GM19468 (cell line): ENCODE data around the gene MEIS3.
"Not testable (repeated sequence)": the region's sequence is repeated elsewhere in the genome, so short reads cannot be mapped to it uniquely, and the experiment has no call there.

Experiments
- ATAC-seq: cut with Tn5 transposase; IDR thresholded peaks from one replicate; pipeline ENCODE4 v1.9.1; 2021; ENCODE audit warnings: mild to moderate bottlenecking, moderate library complexity, moderate number of reproducible peaks; ENCODE audit not compliant: unreplicated experiment; ENCODE audit errors: extremely low read depth

MEIS3 gene

DNA sequence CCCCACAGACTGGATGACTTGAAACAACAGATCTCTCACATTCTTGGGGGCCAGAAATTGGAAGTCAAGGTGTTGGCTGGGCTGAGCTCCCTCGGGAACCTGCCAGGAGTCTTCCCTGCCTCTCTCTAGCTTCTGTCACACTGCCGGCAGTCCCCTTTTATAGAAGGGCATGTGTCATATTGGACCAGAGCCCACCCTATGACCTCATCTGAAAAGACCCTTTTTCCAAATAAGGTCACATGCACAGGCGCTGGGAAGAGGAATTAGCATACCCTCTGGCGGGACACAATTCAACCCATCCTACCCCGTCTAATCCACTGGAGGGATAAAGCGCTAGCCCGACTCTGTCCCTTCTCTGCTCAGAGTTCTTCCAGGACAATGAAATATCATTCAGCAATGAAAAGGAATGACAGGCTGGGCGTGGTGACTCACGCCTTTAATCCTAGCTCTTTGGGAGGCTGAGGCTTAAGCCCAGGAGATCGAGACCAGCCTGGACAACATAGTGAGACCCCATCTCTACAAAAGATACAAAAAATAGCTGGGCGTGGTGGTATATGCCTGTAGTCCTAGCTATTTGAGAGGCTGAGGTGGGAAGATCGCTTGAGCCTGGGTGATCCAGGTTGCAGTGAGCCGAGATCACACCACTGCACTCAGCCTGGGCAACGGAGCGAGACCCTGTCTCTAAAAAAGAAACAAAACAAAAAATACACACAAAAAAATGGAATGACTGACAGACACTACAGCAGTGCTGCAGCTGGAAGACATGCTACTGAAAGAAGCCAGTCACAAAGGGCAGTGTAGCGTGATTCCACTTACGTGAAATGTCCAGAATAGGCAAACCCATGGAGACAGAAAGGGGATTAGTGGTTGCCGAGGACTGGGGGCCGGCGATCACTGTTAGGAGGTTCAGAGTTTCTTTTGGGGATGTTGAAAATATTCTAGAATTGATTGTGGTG, 28.5 kb downstream of the MEIS3 start:
- ATAC-seq: no peak

DNA sequence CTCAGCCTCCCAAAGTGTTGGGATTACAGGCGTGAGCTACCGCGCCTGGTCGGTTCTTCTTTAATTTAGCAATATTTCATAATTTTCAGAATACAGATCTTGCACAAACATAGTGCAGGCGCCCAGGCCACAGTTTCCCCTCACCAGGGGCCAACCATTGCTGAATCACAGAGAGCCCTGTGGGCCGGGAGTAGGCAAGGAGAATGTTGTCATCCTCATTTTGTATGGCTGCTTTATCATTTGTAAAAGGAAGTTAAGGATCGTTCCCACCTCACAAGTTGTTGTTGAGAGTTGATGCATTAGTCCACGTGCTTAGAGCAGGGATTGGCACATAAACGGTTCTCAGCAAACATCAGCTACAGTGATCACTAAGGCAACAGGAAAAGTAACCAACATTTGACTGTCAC, 30.2 kb downstream of the MEIS3 start:
- ATAC-seq: no peak

GRCh38 chr19:47388721-47389120, 30.6 kb downstream of the MEIS3 start:
- not testable (repeated sequence) for ATAC-seq

GRCh38 chr19:47387623-47388022, 31.7 kb downstream of the MEIS3 start:
- not testable (repeated sequence) for ATAC-seq

DNA sequence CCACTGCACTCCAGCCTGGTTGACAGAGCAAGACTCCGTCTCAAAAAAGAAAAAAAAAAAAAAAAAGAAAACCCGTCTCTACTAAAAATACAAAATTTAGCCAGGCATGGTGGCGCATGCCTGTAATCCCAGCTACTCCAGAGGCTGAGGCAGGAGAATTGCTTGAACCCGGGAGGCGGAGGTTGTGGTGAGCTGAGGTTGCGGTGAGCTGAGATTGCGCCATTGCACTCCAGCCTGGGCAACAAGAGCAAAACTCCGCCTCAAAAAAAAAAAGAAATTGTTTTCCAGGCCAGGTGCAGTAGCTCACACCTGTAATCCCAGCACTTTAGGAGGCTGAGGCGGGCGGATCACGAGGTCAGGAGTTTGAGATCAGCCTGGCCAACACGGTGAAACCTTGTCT, 32.7 kb downstream of the MEIS3 start:
- not testable (repeated sequence) for ATAC-seq

GRCh38 chr19:47384533-47384932, 34.8 kb downstream of the MEIS3 start:
- not testable (repeated sequence) for ATAC-seq

DNA sequence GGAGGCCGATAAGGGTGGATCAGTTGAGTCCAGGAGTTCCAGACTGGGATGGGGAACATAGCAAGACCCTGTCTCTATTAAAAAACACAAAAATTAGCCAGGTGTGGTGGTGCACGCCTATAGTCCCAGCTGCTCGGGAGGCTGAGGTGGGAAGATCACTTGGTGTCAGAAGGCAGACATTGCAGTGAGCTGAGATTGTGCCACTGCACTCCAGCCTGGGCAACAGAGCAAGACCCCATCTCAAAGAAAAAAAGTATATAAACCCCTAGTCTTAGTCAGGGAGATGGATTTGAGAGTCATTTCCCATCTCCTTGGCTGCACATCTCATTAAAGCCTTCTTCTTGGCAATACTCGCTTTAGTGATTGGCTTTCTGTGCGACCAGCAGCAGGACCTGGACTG, 35.4 kb downstream of the MEIS3 start:
- not testable (repeated sequence) for ATAC-seq

DNA sequence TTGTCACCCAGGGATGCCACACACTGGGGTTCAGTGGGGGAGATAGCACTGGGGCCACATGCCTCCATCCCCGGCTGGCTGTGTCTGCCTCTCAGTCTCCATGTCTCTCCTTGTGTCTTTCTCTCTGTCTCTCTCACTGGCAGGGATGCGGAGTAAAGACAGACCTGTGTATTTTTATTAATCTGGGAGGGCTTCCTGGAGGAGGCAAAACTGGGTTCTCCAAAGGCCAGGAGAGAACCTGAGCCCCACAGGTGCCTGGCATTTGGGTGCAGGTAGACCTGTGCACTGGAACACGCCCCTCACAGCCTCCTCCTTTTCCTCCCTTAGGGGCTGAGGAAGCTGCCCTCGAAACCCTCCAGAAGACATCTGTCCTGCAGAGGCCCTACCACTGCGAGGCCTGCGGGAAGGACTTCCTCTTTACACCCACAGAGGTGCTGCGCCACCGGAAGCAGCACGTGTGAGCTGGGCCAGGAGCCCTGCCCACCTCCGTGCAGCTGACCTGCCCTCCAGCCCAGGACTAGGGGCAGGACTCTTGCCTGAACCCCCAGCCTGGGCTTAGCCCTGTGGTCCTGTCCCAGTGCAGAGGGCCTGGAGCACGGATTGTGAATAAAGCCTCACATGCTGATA, 37.6 kb downstream of the MEIS3 start:
- no peak for ATAC-seq

- ATAC-seq: no peak
Observed at GRCh38 chr19:47381121-47381520, 38.2 kb downstream of the MEIS3 start.

DNA sequence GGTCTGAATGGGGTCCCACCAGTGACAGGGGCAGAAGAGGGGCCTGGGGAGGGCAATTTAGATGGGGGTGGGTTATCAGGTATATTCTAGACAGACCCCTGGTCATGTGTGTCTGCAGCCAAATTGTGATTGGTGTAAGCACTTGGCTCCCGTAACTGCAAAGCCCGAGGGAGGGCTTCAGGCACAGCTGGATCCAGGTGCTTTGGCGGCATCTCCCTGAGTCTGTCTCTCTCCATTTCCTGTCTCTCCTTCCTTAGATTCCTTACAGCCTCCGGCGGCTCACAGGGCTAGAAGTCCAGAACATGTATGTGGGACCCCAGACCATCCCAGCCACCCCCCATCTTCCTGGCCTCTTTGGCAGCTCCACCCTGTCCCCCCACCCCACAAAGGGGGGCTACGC, 38.8 kb downstream of the MEIS3 start:
- no peak for ATAC-seq

GRCh38 chr19:47379381-47379938, 39.9 kb downstream of the MEIS3 start:
- ATAC-seq: no peak

DNA sequence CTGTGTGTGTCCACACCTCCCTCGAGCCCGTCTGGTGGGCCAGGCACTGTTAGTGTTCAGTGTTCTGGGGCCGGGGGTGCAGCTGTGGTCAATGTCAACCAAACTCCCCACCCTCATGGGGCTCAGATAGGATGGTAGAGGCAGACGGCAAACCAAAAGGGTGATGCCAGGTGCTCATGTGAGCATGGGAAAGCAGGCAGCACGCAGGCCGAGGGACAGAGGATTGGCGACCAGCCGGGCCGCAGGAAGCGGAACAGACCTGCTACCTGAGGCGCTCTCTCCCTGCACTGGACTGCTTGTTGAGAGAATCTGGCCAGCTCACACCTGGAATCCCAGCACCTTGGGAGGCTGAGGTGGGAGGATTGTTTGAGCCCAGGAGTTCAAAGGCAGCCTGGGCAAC, 41.1 kb downstream of the MEIS3 start:
- no peak for ATAC-seq

- ATAC-seq: no peak
Observed at GRCh38 chr19:47377801-47378200, 41.5 kb downstream of the MEIS3 start.

DNA sequence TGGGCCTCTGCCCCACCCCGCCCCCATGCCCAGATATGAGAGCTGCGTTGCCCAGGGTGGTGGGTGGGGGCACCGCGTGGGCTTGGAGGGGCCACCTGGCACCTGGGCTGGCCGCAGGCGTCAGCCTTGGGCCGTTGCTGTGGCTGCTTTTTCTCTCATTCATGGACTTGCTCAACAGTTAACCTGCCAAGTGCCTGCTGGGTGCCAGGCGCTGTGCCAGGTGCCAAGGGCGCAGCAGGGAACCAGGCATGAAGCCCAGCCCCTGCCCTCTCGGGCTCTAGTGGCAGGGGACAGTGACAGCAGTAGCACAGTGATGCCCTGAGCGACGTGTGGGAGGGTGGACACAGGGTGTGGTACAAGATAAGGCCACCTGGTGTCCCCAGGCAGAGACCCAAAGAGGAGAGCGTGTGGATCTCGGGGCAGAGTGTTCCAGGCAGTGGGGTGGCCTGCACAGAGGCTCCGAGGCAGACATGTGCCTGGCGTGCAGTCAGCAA, 42.1 kb downstream of the MEIS3 start:
- ATAC-seq: no peak

- ATAC-seq: no peak
Observed at GRCh38 chr19:47376589-47377144, 42.7 kb downstream of the MEIS3 start.

DNA sequence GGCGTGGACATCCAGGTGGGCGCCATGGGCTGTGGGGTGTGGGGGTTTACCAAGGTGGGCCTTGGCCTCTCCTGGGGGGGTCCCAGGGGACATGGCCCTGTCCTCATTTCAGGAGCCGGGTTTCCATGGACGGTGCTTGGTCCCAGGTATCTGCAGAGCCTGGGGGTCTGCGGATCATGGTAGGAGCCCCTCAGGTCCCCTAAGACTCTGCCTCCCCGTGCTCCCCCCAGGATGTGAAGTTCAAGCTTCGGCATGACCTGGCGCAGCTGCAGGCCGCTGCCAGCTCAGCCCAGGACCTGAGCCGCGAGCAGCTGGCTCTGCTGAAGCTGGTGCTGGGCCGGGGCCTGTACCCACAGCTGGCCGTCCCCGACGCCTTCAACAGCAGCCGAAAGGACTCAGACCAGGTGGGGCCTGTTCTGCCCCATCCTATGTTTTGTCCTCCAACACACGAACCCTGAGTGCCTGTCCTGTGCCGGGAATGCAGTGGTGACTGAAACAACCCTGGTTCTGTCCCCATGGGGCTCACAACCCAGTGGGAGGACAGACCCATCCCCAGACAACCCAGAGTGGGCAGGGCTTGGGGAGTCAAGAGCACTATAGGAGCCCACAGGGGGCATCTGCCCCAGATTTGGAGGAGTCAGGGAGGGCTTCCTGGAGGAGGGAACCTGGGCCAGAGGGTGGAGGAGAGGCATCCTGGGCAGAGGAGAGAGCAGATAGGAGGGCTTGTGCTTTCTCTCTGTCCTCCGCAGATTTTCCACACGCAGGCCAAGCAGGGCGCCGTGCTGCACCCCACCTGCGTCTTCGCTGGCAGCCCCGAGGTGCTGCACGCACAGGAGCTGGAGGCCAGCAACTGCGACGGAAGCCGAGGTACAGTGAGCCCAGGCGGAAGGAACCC, 43.4 kb downstream of the MEIS3 start:
- no peak for ATAC-seq

DNA sequence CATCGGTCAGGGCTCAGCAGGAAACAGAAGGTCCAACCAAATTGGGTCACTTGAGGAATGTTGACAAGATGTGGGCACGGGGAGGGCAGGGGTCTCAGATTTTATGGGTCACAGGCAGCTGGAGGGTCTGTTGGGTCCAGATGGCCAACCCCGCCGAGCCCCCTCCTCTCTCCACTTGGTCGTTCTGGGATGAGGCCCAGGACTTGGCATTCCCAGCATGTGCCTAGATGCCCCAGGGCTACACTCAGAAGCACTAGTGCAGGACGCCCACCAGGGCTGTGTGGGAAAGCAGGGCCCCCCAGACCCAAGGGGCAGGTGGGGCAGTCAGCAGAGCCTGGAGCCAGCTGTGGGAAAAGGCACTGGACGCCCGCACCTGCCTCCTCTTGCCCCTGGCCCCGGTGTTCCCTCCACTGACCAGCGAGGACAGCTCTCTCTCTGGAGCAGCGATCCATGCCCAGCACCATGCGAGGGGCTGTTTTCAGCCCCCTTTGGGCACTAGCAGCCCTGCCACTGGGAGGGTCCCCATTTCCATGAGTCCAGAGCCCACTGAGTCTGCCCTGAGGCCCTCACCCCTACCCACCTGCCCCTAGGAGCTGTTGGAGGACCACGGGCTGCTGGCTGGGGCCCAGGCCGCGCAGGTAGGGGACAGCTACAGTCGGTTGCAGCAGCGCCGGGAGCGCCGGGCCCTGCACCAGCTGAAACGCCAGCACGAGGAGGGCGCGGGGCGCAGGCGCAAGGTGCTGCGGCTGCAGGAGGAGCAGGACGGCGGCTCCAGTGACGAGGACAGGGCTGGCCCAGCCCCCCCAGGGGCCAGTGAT, 44.2 kb downstream of the MEIS3 start:
- no peak for ATAC-seq

- no peak for ATAC-seq
Observed at GRCh38 chr19:47373246-47374240, 45.8 kb downstream of the MEIS3 start.
